KOPT-K1 (cell line): Measurements from ENCODE around the gene PDCD1LG2.

Source experiments
- H3K27ac ChIP-seq: fragments of 200-600 bp; sonication (generic); 2 replicates; pipeline ENCODE4 v1.5.1; 2016; ENCODE audit warnings: antibody characterized with exemption, mild to moderate bottlenecking, low read depth, low read length; ENCODE audit not compliant: poor library complexity, severe bottlenecking
- H3K36me3 ChIP-seq: fragments of 200-600 bp; sonication (generic); 2 replicates; pipeline ENCODE4 v1.5.1; 2017; ENCODE audit warnings: antibody characterized with exemption, mild to moderate bottlenecking, low read length, moderate library complexity; ENCODE audit not compliant: insufficient read depth
- H3K9me3 ChIP-seq: fragments of 200-600 bp; sonication (generic); 2 replicates; pipeline ENCODE4 v1.5.1; 2017; ENCODE audit warnings: antibody characterized with exemption, low read length, mild to moderate bottlenecking; ENCODE audit not compliant: insufficient read depth, poor library complexity, severe bottlenecking

PDCD1LG2 gene

GRCh38 chr9:5536684-5537083 lies 26.4 kb downstream of the PDCD1LG2 start:
- Histone ChIP-seq H3K9me3 (no peaks in the 10 kb centered on the region), H3K27ac (no peak overlapping the region), H3K36me3 (no peaks in the 10 kb centered on the region)

- Histone ChIP-seq H3K27ac (no peak overlapping the region), H3K36me3 (no peaks in the 10 kb centered on the region), H3K9me3 (no peaks in the 10 kb centered on the region)
Observed at GRCh38 chr9:5543875-5544702, 33.8 kb downstream of the PDCD1LG2 start.

DNA sequence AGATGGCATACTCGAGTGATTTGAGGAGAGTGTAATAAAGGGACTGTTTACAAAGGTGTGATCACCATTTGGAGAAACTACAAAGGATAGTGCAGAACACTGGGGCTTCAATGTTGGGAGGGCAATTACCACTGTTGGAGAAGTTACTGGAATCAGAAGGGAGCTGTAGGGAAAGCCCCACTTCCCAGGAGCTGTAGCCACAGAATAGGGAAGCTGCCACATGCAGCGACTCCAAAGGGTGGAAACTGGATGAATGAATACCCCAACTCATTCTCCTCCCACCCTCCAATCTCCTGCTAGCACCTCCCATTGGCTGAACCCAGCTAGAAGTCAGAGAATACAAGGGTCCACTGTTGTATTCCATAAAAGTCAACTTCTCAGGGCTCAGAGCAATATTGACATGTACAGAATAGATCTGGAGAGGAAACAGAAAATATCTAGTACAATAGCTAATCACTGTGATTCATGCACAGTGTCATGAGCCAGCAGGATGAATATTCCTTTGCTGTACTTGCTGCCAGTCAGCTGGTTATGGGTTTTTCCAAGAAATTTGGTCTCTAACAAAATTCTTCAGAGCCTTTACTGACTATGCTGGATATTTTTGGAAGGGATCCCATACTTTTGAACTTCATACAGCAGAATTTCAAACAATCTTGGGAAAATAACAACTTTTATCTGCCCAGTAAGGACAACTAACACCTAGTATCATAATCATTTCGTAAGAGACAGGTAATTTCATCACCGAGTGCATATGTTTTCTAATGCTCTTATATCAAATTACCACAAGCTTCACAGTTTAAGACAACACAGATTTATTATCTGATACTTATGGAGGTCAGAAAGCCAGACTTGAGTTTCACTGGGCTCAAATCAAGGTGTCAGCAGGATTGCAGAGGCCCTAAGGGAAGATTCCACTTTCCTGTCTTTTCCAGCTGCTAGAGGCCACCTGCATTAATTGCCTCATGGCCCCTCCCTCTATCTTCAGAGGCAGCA lies 39.6 kb downstream of the PDCD1LG2 start:
- Histone ChIP-seq H3K9me3 (no peaks in the 10 kb centered on the region), H3K27ac (no peak overlapping the region), H3K36me3 (no peaks in the 10 kb centered on the region)

DNA sequence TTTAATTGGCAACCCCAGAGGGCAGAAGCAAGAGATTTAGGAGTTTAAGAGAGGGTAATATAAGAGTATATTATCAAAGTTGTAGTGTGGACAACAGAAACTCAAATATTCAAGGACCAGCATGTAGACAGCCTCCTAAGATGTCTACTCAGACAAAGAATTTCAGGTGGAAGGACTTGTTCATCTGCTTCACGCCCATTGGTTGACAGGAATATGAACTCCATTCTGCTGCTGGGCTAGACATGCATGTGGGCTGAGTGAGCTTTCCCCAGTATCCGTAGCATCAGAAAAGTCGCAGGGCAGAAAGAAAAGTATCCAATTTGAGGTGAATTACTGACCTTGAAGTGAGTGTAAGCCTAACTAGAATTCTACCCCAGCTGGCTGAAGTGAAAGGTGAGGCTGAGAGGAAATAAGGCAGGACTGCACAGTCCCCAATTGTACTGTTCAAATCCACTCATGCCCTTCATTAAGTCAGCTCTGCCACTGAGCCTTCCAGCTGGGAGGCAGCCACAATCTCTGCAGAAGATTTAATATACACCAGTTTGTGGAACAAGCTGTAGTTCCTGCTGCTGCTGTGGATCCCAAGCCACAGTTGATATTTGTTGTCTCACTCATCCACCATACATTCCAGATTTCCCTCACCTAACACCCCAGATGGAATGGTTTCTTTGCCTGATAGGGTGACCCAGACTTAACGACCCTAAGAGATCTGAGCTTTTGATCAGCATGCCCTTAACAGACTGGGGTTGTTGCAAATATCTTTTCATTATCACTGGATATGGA lies 41.2 kb downstream of the PDCD1LG2 start:
- Histone ChIP-seq H3K27ac (no peak overlapping the region), H3K9me3 (no peaks in the 10 kb centered on the region), H3K36me3 (no peaks in the 10 kb centered on the region)

GRCh38 chr9:5552301-5552700 lies 42.0 kb downstream of the PDCD1LG2 start:
- no peaks in the 10 kb centered on the region for H3K9me3 ChIP-seq
- H3K27ac ChIP-seq = no peak overlapping the region

DNA sequence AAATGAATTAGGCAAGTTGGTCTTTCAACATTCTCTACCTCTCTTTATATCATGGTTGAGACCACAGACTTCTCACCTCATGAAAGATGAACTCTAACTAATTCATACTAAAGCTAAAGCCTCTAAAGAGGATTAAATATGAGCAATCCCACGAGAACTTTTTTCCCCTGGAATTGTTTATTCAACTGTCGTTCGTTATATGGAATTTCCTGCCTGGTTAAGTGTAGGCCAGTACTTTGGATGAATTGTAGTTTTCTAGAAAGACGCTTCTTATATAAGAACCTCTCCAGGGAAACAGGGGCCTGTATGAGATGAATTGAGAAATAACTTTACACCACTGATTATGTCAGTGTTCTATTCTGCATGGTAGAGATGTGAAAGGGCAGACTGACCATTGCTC lies 42.9 kb downstream of the PDCD1LG2 start:
- Histone ChIP-seq H3K9me3 (no peaks in the 10 kb centered on the region), H3K27ac (no peak overlapping the region), H3K36me3 (no peaks in the 10 kb centered on the region)

More at GRCh38 chr9:5552301-5552700, 42.0 kb downstream of the PDCD1LG2 start:
- no peaks in the 10 kb centered on the region for H3K36me3 ChIP-seq

DNA sequence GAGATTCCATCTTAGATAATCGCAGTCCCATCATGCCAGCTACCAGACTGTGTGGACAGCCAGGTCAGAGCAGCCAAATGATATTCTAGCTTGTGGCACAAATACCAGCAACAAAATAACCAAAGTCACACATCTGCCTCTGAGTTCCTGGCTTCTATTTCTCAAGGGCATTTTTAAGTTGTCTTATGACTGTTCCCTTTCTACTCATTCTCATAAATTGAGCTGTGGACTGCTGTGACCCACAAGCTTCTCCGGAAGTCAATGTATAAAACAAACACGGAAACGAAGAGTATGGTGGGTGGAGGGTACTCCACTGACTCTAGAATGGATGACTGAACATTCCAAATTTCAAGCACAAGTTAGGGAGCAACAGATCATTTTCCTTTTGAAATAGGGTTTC lies 43.9 kb downstream of the PDCD1LG2 start:
- H3K9me3 ChIP-seq = no peaks in the 10 kb centered on the region
- no peaks in the 10 kb centered on the region for H3K36me3 ChIP-seq
- H3K27ac ChIP-seq = no peak overlapping the region

DNA sequence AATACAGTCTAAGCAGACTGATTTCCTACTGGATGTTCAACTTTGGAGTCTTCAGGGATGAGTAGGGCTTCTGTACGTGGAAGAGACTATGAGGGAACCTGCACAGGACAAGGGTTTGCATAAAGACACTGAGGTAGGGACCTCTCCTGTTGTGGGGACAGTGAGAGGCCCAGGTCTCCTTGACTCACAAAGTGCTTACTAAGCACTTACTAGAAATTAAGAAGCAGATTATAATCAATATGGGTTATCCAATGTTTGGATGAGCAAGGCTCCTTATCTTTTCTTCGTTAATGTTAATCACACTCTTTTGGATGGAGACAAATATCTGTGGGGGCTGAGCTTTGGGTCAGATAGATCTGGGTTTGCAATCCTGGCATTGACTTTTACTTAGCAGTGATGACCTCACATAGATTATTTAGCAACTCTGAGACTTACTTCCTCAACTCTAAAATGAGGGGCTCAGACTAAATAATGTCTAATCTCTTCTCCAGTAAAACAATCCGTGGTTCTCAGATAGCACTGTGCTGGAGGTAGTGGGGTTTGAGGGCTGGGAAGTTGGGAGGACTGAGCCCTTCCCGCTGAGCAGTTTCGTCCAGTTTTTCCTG lies 45.9 kb downstream of the PDCD1LG2 start:
- Histone ChIP-seq H3K9me3 (no peaks in the 10 kb centered on the region), H3K27ac (no peak overlapping the region), H3K36me3 (no peaks in the 10 kb centered on the region)

GRCh38 chr9:5557606-5558587 lies 47.6 kb downstream of the PDCD1LG2 start:
- peak overlapping the region; percentile 42 for H3K27ac ChIP-seq
- no peaks in the 10 kb centered on the region for H3K9me3 ChIP-seq
- no peaks in the 10 kb centered on the region for H3K36me3 ChIP-seq

DNA sequence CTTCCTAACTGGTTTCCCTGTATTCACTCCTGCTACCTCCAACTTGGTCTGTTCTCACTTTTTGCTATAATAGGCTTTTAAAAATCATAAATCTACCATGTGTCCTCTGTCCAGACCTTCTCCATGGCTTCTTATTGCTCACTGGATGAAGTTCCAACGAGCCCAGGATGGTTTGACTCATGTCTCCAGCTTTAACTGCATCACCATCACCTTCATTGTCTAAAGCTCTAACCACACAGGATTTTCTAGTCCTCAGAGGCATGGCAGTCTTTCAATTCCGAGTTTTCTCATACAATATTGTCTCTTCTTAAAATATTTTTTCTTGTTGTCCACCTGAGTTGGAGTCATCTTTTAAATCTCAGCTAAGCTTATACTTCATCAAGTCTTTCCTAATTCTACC lies 49.3 kb downstream of the PDCD1LG2 start:
- Histone ChIP-seq H3K27ac (no peak overlapping the region), H3K9me3 (no peaks in the 10 kb centered on the region), H3K36me3 (no peaks in the 10 kb centered on the region)

DNA sequence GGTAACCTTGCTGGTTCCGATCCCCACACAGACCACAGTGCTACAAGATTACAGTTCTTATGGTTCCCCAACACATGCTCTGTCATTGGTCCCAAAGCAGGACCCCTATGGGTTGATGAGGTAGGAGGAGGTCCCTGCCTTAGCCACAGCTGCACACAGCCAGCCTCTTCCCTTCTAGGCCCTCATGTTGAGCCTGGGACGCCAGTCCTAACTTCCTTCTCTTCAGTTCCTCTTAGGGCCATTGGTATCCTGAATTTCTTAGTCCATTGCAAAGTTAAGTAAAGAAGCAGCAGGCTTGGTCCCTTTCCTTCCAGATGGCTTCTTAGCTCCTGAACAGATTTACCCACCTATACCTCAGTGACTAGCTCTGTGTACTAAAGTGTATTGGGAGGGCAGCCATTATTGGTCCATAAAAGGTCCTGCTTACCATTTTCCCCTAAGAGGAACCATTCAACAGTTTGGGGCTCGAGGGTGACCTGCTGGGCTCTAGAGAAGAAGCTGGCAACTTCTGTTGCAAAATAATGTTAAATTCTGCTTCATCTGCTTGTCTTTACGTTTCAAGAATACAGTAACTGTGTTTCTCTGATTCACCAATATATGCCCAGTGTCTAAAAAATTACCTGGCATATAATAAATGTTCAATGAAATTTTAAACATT lies 50.2 kb downstream of the PDCD1LG2 start:
- H3K9me3 ChIP-seq = no peaks in the 10 kb centered on the region
- H3K27ac ChIP-seq = no peak overlapping the region

GRCh38 chr9:5561828-5562488 lies 51.6 kb downstream of the PDCD1LG2 start:
- Histone ChIP-seq H3K27ac (no peak overlapping the region), H3K9me3 (no peaks in the 10 kb centered on the region), H3K36me3 (no peaks in the 10 kb centered on the region)

More for the DNA sequence above, 50.2 kb downstream of the PDCD1LG2 start:
- H3K36me3 ChIP-seq = no peaks in the 10 kb centered on the region
